ENCODE measurements around the gene FOXK1. TPM values are rescaled to one million over a fixed set of nuclear protein-coding genes. Genes with fewer than 3 reads are reported as not detected.
A peak's percentile ranks its signal among the peaks of the same experiment; 100 is the strongest.

The FOXK1 gene
- total and polyA plus RNA-seq, 2 of the 13 experiments (the other 11 are each of a cell fraction or from before 2014, with no cell fraction given), result 4.6 to 8.8 TPM

GRCh38 chr7:4792537-4793126, 110.5 kb downstream of the FOXK1 start:
- 93% methylated on average over 18 of the region's 47 CpGs for WGBS (ENCODE audit: low lambda C conversion rate)
- H3K4me3 ChIP-seq (replicated peaks in 1 of 3; ENCODE audit: insufficient read depth in 1 of 3, low read depth in 2 of 3, low read length in 3 of 3), result no peak overlapping the region
- peaks cover 9% of the 10 kb centered on the region for H3K4me1 ChIP-seq (ENCODE audit: insufficient read depth, low read length)
- H2AFZ ChIP-seq (ENCODE audit: low read length), result no peak overlapping the region
- no peaks in the 10 kb centered on the region for H4K20me1 ChIP-seq (ENCODE audit: insufficient read depth, low read length)
- no peak overlapping the region for H3K4me2 ChIP-seq (ENCODE audit: low read depth, low read length)
- no peaks in the 10 kb centered on the region for H3K79me2 ChIP-seq (ENCODE audit: insufficient read depth, low read length)
- TF ChIP-seq, protein P1, sequence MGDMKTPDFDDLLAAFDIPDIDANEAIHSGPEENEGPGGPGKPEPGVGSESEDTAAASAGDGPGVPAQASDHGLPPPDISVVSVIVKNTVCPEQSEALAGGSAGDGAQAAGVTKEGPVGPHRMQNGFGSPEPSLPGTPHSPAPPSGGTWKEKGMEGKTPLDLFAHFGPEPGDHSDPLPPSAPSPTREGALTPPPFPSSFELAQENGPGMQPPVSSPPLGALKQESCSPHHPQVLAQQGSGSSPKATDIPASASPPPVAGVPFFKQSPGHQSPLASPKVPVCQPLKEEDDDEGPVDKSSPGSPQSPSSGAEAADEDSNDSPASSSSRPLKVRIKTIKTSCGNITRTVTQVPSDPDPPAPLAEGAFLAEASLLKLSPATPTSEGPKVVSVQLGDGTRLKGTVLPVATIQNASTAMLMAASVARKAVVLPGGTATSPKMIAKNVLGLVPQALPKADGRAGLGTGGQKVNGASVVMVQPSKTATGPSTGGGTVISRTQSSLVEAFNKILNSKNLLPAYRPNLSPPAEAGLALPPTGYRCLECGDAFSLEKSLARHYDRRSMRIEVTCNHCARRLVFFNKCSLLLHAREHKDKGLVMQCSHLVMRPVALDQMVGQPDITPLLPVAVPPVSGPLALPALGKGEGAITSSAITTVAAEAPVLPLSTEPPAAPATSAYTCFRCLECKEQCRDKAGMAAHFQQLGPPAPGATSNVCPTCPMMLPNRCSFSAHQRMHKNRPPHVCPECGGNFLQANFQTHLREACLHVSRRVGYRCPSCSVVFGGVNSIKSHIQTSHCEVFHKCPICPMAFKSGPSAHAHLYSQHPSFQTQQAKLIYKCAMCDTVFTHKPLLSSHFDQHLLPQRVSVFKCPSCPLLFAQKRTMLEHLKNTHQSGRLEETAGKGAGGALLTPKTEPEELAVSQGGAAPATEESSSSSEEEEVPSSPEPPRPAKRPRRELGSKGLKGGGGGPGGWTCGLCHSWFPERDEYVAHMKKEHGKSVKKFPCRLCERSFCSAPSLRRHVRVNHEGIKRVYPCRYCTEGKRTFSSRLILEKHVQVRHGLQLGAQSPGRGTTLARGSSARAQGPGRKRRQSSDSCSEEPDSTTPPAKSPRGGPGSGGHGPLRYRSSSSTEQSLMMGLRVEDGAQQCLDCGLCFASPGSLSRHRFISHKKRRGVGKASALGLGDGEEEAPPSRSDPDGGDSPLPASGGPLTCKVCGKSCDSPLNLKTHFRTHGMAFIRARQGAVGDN (CRISPR knock-in tag; IDR thresholded peaks at IDR 0.05), result peak; percentile 25; the same call in 1 of the 2 replicates
- TF ChIP-seq RAD21 (CRISPR knock-in tag; IDR thresholded peaks at IDR 0.05) (no peak), HDAC1 (CRISPR knock-in tag; IDR thresholded peaks at IDR 0.05) (no peak), SPEN (CRISPR knock-in tag; IDR thresholded peaks at IDR 0.05; ENCODE audit: low read depth) (no peak), ZBTB33 (CRISPR knock-in tag; IDR thresholded peaks at IDR 0.05) (peak; percentile 75), ZNF337 (CRISPR knock-in tag; IDR thresholded peaks at IDR 0.05; ENCODE audit: borderline replicate concordance, low read depth) (no peak), ZBTB38 (CRISPR knock-in tag; IDR thresholded peaks at IDR 0.05) (peak; percentile 36; the same call in 1 of the 2 replicates), NCOA2 (CRISPR knock-in tag; IDR thresholded peaks at IDR 0.05) (no peak), RBFOX2 (IDR thresholded peaks at IDR 0.05; ENCODE audit: low read depth, low read length) (peak; percentile 37; the same call in 1 of the 2 replicates), AGO2 (optimal IDR thresholded peaks at IDR 0.05; ENCODE audit: low read depth, low read length) (peak; percentile 82), HHEX (CRISPR knock-in tag; IDR thresholded peaks at IDR 0.05) (no peak)
- TF ChIP-seq, protein P2, sequence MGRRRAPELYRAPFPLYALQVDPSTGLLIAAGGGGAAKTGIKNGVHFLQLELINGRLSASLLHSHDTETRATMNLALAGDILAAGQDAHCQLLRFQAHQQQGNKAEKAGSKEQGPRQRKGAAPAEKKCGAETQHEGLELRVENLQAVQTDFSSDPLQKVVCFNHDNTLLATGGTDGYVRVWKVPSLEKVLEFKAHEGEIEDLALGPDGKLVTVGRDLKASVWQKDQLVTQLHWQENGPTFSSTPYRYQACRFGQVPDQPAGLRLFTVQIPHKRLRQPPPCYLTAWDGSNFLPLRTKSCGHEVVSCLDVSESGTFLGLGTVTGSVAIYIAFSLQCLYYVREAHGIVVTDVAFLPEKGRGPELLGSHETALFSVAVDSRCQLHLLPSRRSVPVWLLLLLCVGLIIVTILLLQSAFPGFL (CRISPR knock-in tag; IDR thresholded peaks at IDR 0.05), result no peak
- H3K36me3 ChIP-seq (replicated peaks in 1 of 2; ENCODE audit: control insufficient read depth in 1 of 2, insufficient read depth in 2 of 2, low read length in 2 of 2), result peaks cover 6 to 9% of the 10 kb centered on the region in 2 experiments; a peak in 2 of 5 replicates
- intact Hi-C loops (cut with micrococcal nuclease; ENCODE audit: unreplicated experiment) (no loop called here), in situ Hi-C loops (cut with HindIII; ENCODE audit: extremely low pct_ligation_motif_present, low pct_unique_long_range_greater_than_20kb) (loop anchor here (10.0 kb wide), 1 partner anchor 292 kb away; no protein-coding TSS in a partner anchor)
- no peak overlapping the region for H3K27ac ChIP-seq (ENCODE audit: extremely low read length, insufficient read depth, low read length)
- CTCF ChIA-PET (ENCODE audit: low intra/inter-chr PET ratio, low total read pairs), result no interaction called here
- ATAC-seq, result peak; percentile 8
- H3K27me3 ChIP-seq (ENCODE audit: control insufficient read depth in 1 of 2, insufficient read depth in 2 of 2, low read length in 2 of 2), result no peaks in the 10 kb centered on the region
- H3K9me3 ChIP-seq (ENCODE audit: low read length), result no peaks in the 10 kb centered on the region
- no peak for FAIRE-seq
- POLR2A ChIA-PET, result interaction anchor here (0.6 to 2.7 kb wide), 3 partner anchors 17 to 151 kb away, joined by 3 to 17 read pairs (median 3); partner anchors contain the start of gene AP5Z1
- BruUV-seq (replicated peaks), result no TSS peak
- H3K9ac ChIP-seq (ENCODE audit: insufficient read depth, low read depth, low read length), result no peak overlapping the region
- no peak for DNase-seq (ENCODE audit: low spot score)

Data from HepG2 (cell line).